K562 (cell line): Measurements from ENCODE around the gene MPDU1. TPM values are rescaled to one million over a fixed set of nuclear protein-coding genes. Genes with fewer than 3 reads are reported as not detected.

Experiments
- ASH1L ChIP-seq: fragments of 450-650 bp; IDR thresholded peaks from 2 replicates; pipeline ENCODE4 v1.6.1; 2018; ENCODE audit warnings: borderline replicate concordance, mild to moderate bottlenecking, low read depth; ENCODE audit not compliant: partially characterized antibody
- E2F6 ChIP-seq, 2 experiments: IDR thresholded peaks; 2 replicates each; pipeline ENCODE4 v1.6.1; 2011; ENCODE audit warnings: borderline replicate concordance in 1 of 2, control low read depth in 1 of 2, low read depth in 1 of 2, low read length in 1 of 2, mild to moderate bottlenecking in 1 of 2, mixed read lengths in 1 of 2, moderate library complexity in 1 of 2; ENCODE audit not compliant: insufficient read depth in 1 of 2, insufficient read length in 1 of 2, poor library complexity in 1 of 2, severe bottlenecking in 1 of 2; ENCODE audit errors: extremely low read depth in 1 of 2
- ETV1 ChIP-seq: fragments of 450-650 bp; conservative IDR thresholded peaks from 2 replicates; pipeline ENCODE4 v1.6.1; 2016; ENCODE audit warnings: missing genetic modification characterization, control low read depth, low read depth, missing compliant biosample characterization
- NFIX ChIP-seq: fragments of 250-450 bp; sonication (Bioruptor Pico); IDR thresholded peaks from 2 replicates; pipeline ENCODE4 v1.4.0; 2020; ENCODE audit warnings: low read depth, mild to moderate bottlenecking, moderate library complexity
- TAF1 ChIP-seq: IDR thresholded peaks from 2 replicates; pipeline ENCODE4 v1.6.1; 2011; ENCODE audit warnings: mild to moderate bottlenecking, low read length, moderate library complexity; ENCODE audit not compliant: insufficient read depth, control insufficient read depth, severe bottlenecking; ENCODE audit errors: extremely low read depth
- ZNF224 ChIP-seq: sonication (generic); formaldehyde crosslinking; IDR thresholded peaks from 2 replicates; pipeline ENCODE4 v1.8.0; 2022; ENCODE audit warnings: mild to moderate bottlenecking, missing genetic modification reagents
- polyA plus RNA-seq, 8 experiments: library from polyadenylated mRNA; depleted of rRNA in 4 of 8; stranded (reverse) in 5 of 8; unstranded in 3 of 8; fragments of >200 nt; fragmentation: Nextera tagmentation in 2 of 8; fragmentation: Illumina TruSeq in 1 of 8; extraction: Ambion mirVana in 2 of 8; extraction: Trizol in 1 of 8; gene quantifications; 2 replicates each; pipeline versions ENCODE4 v1.2.1 to v1.2.3, GENCODE V29; 2011 to 2014; ENCODE audit warnings: inconsistent platforms in 1 of 8, missing spikeins in 1 of 8
- total RNA-seq, 7 experiments: library from RNA; depleted of rRNA in 6 of 7; stranded (reverse); fragments of >200 nt in 6 of 7; fragmentation: Illumina TruSeq in 2 of 7; extraction: Trizol in 2 of 7; gene quantifications; 2 replicates each; pipeline versions ENCODE4 v1.2.1 to v1.2.3, GENCODE V29; 2011 to 2021; ENCODE audit warnings: low replicate concordance in 1 of 7
- TF ChIP-seq, protein P1 (sequence below): fragments of 450-650 bp; IDR thresholded peaks from 2 replicates; pipeline ENCODE4 v1.6.1; 2017; ENCODE audit warnings: antibody characterized with exemption
- TF ChIP-seq, protein P2 (sequence below): IDR thresholded peaks from 2 replicates; pipeline ENCODE4 v1.6.1; 2016; ENCODE audit warnings: missing genetic modification characterization, missing compliant biosample characterization
- TF ChIP-seq, protein P3 (sequence below), 2 experiments: IDR thresholded peaks in 1 of 2; conservative IDR thresholded peaks in 1 of 2; 2 replicates each; pipeline ENCODE4 v1.6.1; 2016; ENCODE audit warnings: low read depth in 2 of 2, mild to moderate bottlenecking in 1 of 2, missing compliant biosample characterization in 1 of 2, missing genetic modification characterization in 1 of 2, moderate library complexity in 1 of 2
- TF ChIP-seq, protein P4 (sequence below): fragments of 450-650 bp; IDR thresholded peaks from 2 replicates; pipeline ENCODE4 v1.6.1; 2018; ENCODE audit not compliant: partially characterized antibody
- TF ChIP-seq, protein P5 (sequence below): fragments of 200-800 bp; sonication (Bioruptor generic); IDR thresholded peaks from 2 replicates; pipeline ENCODE4 v1.6.1; 2017; ENCODE audit warnings: missing genetic modification characterization, missing compliant biosample characterization

Gene MPDU1
- total and polyA plus RNA-seq, 9 of the 15 experiments (the other 6 are each of a cell fraction or from before 2014, with no cell fraction given): 4.9 to 179 (median 77.1) TPM

GRCh38 chr17:7573324-7574080 lies 10.2 kb upstream of the MPDU1 start (continued):
- TF ChIP-seq ZNF224 (CRISPR knock-in tag) (no peak), NFIX (no peak), ETV1 (tag) (peak; percentile 89), TAF1 (peak; percentile 57), ASH1L (no peak), E2F6 (IDR thresholded peaks at IDR 0.05; ENCODE audit: borderline replicate concordance in 1 of 2, extremely low read depth in 1 of 2, insufficient read depth in 1 of 2, insufficient read length in 1 of 2, low read depth in 1 of 2, low read length in 1 of 2, poor library complexity in 1 of 2, severe bottlenecking in 1 of 2) (peak in 1 of 2 experiments; percentile 36)
- TF ChIP-seq, protein P1, sequence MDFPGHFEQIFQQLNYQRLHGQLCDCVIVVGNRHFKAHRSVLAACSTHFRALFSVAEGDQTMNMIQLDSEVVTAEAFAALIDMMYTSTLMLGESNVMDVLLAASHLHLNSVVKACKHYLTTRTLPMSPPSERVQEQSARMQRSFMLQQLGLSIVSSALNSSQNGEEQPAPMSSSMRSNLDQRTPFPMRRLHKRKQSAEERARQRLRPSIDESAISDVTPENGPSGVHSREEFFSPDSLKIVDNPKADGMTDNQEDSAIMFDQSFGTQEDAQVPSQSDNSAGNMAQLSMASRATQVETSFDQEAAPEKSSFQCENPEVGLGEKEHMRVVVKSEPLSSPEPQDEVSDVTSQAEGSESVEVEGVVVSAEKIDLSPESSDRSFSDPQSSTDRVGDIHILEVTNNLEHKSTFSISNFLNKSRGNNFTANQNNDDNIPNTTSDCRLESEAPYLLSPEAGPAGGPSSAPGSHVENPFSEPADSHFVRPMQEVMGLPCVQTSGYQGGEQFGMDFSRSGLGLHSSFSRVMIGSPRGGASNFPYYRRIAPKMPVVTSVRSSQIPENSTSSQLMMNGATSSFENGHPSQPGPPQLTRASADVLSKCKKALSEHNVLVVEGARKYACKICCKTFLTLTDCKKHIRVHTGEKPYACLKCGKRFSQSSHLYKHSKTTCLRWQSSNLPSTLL: no peak
- TF ChIP-seq, protein P2, sequence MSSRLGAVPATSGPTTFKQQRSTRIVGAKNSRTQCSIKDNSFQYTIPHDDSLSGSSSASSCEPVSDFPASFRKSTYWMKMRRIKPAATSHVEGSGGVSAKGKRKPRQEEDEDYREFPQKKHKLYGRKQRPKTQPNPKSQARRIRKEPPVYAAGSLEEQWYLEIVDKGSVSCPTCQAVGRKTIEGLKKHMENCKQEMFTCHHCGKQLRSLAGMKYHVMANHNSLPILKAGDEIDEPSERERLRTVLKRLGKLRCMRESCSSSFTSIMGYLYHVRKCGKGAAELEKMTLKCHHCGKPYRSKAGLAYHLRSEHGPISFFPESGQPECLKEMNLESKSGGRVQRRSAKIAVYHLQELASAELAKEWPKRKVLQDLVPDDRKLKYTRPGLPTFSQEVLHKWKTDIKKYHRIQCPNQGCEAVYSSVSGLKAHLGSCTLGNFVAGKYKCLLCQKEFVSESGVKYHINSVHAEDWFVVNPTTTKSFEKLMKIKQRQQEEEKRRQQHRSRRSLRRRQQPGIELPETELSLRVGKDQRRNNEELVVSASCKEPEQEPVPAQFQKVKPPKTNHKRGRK (tag): no peak
- TF ChIP-seq, protein P3, sequence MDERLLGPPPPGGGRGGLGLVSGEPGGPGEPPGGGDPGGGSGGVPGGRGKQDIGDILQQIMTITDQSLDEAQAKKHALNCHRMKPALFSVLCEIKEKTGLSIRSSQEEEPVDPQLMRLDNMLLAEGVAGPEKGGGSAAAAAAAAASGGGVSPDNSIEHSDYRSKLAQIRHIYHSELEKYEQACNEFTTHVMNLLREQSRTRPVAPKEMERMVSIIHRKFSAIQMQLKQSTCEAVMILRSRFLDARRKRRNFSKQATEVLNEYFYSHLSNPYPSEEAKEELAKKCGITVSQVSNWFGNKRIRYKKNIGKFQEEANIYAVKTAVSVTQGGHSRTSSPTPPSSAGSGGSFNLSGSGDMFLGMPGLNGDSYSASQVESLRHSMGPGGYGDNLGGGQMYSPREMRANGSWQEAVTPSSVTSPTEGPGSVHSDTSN (CRISPR knock-in tag; IDR thresholded peaks at IDR 0.05; ENCODE audit: low read depth): no peak
- TF ChIP-seq, protein P3 (tag; conservative IDR thresholded peaks at IDR 0.05; ENCODE audit: low read depth): no peak
- TF ChIP-seq, protein P4, sequence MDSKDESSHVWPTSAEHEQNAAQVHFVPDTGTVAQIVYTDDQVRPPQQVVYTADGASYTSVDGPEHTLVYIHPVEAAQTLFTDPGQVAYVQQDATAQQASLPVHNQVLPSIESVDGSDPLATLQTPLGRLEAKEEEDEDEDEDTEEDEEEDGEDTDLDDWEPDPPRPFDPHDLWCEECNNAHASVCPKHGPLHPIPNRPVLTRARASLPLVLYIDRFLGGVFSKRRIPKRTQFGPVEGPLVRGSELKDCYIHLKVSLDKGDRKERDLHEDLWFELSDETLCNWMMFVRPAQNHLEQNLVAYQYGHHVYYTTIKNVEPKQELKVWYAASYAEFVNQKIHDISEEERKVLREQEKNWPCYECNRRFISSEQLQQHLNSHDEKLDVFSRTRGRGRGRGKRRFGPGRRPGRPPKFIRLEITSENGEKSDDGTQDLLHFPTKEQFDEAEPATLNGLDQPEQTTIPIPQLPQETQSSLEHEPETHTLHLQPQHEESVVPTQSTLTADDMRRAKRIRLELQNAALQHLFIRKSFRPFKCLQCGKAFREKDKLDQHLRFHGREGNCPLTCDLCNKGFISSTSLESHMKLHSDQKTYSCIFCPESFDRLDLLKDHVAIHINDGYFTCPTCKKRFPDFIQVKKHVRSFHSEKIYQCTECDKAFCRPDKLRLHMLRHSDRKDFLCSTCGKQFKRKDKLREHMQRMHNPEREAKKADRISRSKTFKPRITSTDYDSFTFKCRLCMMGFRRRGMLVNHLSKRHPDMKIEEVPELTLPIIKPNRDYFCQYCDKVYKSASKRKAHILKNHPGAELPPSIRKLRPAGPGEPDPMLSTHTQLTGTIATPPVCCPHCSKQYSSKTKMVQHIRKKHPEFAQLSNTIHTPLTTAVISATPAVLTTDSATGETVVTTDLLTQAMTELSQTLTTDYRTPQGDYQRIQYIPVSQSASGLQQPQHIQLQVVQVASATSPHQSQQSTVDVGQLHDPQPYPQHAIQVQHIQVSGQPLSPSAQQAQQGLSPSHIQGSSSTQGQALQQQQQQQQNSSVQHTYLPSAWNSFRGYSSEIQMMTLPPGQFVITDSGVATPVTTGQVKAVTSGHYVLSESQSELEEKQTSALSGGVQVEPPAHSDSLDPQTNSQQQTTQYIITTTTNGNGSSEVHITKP: peak; percentile 96
- TF ChIP-seq, protein P5, sequence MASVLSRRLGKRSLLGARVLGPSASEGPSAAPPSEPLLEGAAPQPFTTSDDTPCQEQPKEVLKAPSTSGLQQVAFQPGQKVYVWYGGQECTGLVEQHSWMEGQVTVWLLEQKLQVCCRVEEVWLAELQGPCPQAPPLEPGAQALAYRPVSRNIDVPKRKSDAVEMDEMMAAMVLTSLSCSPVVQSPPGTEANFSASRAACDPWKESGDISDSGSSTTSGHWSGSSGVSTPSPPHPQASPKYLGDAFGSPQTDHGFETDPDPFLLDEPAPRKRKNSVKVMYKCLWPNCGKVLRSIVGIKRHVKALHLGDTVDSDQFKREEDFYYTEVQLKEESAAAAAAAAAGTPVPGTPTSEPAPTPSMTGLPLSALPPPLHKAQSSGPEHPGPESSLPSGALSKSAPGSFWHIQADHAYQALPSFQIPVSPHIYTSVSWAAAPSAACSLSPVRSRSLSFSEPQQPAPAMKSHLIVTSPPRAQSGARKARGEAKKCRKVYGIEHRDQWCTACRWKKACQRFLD (CRISPR knock-in tag): 0 out of 2 replicates have a peak, but pooled peaks have one; percentile 29
